ENCODE measurements around the gene CAPS.
"Not testable (repeated sequence)": the region's sequence is repeated elsewhere in the genome, so short reads cannot be mapped to it uniquely, and the experiment has no call there.

GRCh38 chr19:5874496-5874895 lies 39.6 kb upstream of the CAPS start:
- not testable (repeated sequence) for TF ChIP-seq CTCF (IDR thresholded peaks at IDR 0.05; ENCODE audit: borderline replicate concordance, extremely low read depth, low read length, poor library complexity, severe bottlenecking); EZH2 (IDR thresholded peaks at IDR 0.05; ENCODE audit: borderline replicate concordance, low read depth, low read length, severe bottlenecking)

Measured in DND-41 (cell line).